ENCODE measurements around the gene POLR3H. TPM values are rescaled to one million over a fixed set of nuclear protein-coding genes. Genes with fewer than 3 reads are reported as not detected.
A peak's percentile ranks its signal among the peaks of the same experiment; 100 is the strongest.

POLR3H gene
- total RNA-seq, 1 donor from 2014 or later: 54.0 TPM

GRCh38 chr22:41491374-41492100, 52.7 kb downstream of the POLR3H start:
- no peaks in the 10 kb centered on the region for H3K27me3 Mint-ChIP-seq (ENCODE audit: low read depth)
- H3K36me3 Mint-ChIP-seq (ENCODE audit: low read depth): no peaks in the 10 kb centered on the region
- H3K27ac Mint-ChIP-seq (ENCODE audit: unreplicated experiment): no peak overlapping the region
- TF ChIP-seq CTCF (conservative IDR thresholded peaks at IDR 0.05): no peak
- no peak overlapping the region for H3K4me3 Mint-ChIP-seq
- no peak for DNase-seq (ENCODE audit: low read depth, low spot score)
- H3K9me3 Mint-ChIP-seq: no peaks in the 10 kb centered on the region
- no peaks in the 10 kb centered on the region for H3K4me1 Mint-ChIP-seq

GRCh38 chr22:41488596-41489385, 55.5 kb downstream of the POLR3H start:
- Mint-ChIP-seq H3K27ac (ENCODE audit: unreplicated experiment) (no peak overlapping the region), H3K27me3 (ENCODE audit: low read depth) (no peaks in the 10 kb centered on the region), H3K4me1 (peaks cover 5% of the 10 kb centered on the region), H3K9me3 (no peaks in the 10 kb centered on the region), H3K36me3 (ENCODE audit: low read depth) (no peaks in the 10 kb centered on the region), H3K4me3 (no peak overlapping the region)
- DNase-seq (ENCODE audit: low read depth, low spot score): no peak
- TF ChIP-seq CTCF (conservative IDR thresholded peaks at IDR 0.05): no peak

GRCh38 chr22:41488076-41488475, 56.2 kb downstream of the POLR3H start:
- H3K4me3 Mint-ChIP-seq: no peak overlapping the region
- H3K27ac Mint-ChIP-seq (ENCODE audit: unreplicated experiment): no peak overlapping the region
- no peaks in the 10 kb centered on the region for H3K36me3 Mint-ChIP-seq (ENCODE audit: low read depth)
- no peak for DNase-seq (ENCODE audit: low read depth, low spot score)
- no peak for TF ChIP-seq CTCF (conservative IDR thresholded peaks at IDR 0.05)
- no peaks in the 10 kb centered on the region for H3K27me3 Mint-ChIP-seq (ENCODE audit: low read depth)
- H3K4me1 Mint-ChIP-seq: peaks cover 5% of the 10 kb centered on the region
- H3K9me3 Mint-ChIP-seq: no peaks in the 10 kb centered on the region

- peaks cover 5% of the 10 kb centered on the region for H3K4me1 Mint-ChIP-seq
- peak overlapping the region; percentile 35 for H3K27ac Mint-ChIP-seq (ENCODE audit: unreplicated experiment)
These were observed 57.0 kb downstream of the POLR3H start for GRCh38 chr22:41487037-41487935.

More at GRCh38 chr22:41487037-41487935, 57.0 kb downstream of the POLR3H start:
- no peaks in the 10 kb centered on the region for H3K9me3 Mint-ChIP-seq
- H3K27me3 Mint-ChIP-seq (ENCODE audit: low read depth): no peaks in the 10 kb centered on the region
- no peaks in the 10 kb centered on the region for H3K36me3 Mint-ChIP-seq (ENCODE audit: low read depth)
- TF ChIP-seq CTCF (conservative IDR thresholded peaks at IDR 0.05): no peak
- H3K4me3 Mint-ChIP-seq: no peak overlapping the region
- DNase-seq (ENCODE audit: low read depth, low spot score): no peak

Data from neural crest cell (in vitro differentiated cells).